Left lung (tissue), 10 donors: ENCODE data around the gene CRYBG3. TPM values are rescaled to one million over a fixed set of nuclear protein-coding genes. Genes with fewer than 3 reads are reported as not detected.
A peak's percentile ranks its signal among the peaks of the same experiment; 100 is the strongest.

ENCODE experiments used
- ATAC-seq: fragments of 200-7000 bp; cut with Tn5 transposase; one replicate; pipeline ENCODE4 v1.9.1; 2020; ENCODE audit warnings: moderate library complexity
- DNase-seq, 4 donors: peaks; one replicate each; pipeline ENCODE4 v3.0.0-alpha.2; 2013 to 2020
- H3K27ac ChIP-seq, 2 donors: fragments of 200-600 bp; sonication (generic) in 1 of 2; one replicate each; pipeline versions ENCODE4 v1.5.0 to v1.8.0; 2020 to 2021
- H3K27me3 ChIP-seq, 2 donors: fragments of 200-600 bp; sonication (generic) in 1 of 2; one replicate each; pipeline versions ENCODE4 v1.5.0 to v1.8.0; 2020 to 2021
- H3K36me3 ChIP-seq, 2 donors: fragments of 200-600 bp; sonication (generic) in 1 of 2; one replicate each; pipeline versions ENCODE4 v1.5.0 to v1.8.0; 2020 to 2021
- H3K4me1 ChIP-seq, 2 donors: fragments of 200-600 bp; one replicate each; pipeline ENCODE4 v1.8.0; 2021
- H3K4me3 ChIP-seq, 2 donors: fragments of 200-600 bp; sonication (generic) in 1 of 2; one replicate each; pipeline versions ENCODE4 v1.5.0 to v1.8.0; 2020 to 2021; ENCODE audit warnings: mild to moderate bottlenecking in 1 of 2
- H3K9me3 ChIP-seq, 2 donors: fragments of 200-600 bp; sonication (generic) in 1 of 2; one replicate each; pipeline versions ENCODE4 v1.5.0 to v1.8.0; 2020 to 2021
- intact Hi-C, 2 donors: fragments of 100-400 bp; cut with DNase I; formaldehyde crosslinking; loops; one replicate each; pipeline versions ENCODE4 v1.11.2 to v1.14.2; 2022
- polyA plus RNA-seq, 6 donors: library from polyadenylated mRNA; unstranded; fragments of 120-200 nt; gene quantifications; one replicate each; pipeline ENCODE4 v1.2.1, GENCODE V29; 2013; ENCODE audit not compliant: insufficient read length in 6 of 6
- total RNA-seq, 2 donors: library from RNA; stranded (reverse); fragmentation: NEBNext Ultra II Directional; extraction: Animal tissue kit (Norgen Biotek cat#: 25700); gene quantifications; one replicate each; pipeline ENCODE4 v1.2.1, GENCODE V29; 2021
- TF ChIP-seq, protein P1 (sequence below), 2 donors: fragments of 200-600 bp; sonication (generic) in 1 of 2; IDR thresholded peaks; one replicate each; pipeline versions ENCODE4 v1.5.0 to v1.8.0; 2021; ENCODE audit warnings: antibody characterized with exemption in 2 of 2
- donor health status: DM: no; HTN: yes; CAD: no.
- donor health status: DM: no; HTN: no; CAD: no.

The CRYBG3 gene
- total and polyA plus RNA-seq, 8 donors: 24.2 to 38.4 (median 31.6) TPM

GRCh38 chr3:97863031-97863430 lies 41.2 kb downstream of the CRYBG3 start:
- Histone ChIP-seq H3K27me3 (no peaks in the 10 kb centered on the region), H3K36me3 (no peaks in the 10 kb centered on the region), H3K27ac (no peak overlapping the region), H3K4me1 (no peaks in the 10 kb centered on the region), H3K4me3 (no peak overlapping the region), H3K9me3 (no peaks in the 10 kb centered on the region)
- ATAC-seq (no peak), DNase-seq (no peak)
- TF ChIP-seq, protein P1, sequence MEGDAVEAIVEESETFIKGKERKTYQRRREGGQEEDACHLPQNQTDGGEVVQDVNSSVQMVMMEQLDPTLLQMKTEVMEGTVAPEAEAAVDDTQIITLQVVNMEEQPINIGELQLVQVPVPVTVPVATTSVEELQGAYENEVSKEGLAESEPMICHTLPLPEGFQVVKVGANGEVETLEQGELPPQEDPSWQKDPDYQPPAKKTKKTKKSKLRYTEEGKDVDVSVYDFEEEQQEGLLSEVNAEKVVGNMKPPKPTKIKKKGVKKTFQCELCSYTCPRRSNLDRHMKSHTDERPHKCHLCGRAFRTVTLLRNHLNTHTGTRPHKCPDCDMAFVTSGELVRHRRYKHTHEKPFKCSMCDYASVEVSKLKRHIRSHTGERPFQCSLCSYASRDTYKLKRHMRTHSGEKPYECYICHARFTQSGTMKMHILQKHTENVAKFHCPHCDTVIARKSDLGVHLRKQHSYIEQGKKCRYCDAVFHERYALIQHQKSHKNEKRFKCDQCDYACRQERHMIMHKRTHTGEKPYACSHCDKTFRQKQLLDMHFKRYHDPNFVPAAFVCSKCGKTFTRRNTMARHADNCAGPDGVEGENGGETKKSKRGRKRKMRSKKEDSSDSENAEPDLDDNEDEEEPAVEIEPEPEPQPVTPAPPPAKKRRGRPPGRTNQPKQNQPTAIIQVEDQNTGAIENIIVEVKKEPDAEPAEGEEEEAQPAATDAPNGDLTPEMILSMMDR (IDR thresholded peaks at IDR 0.05): no peak
- intact Hi-C loops: no loop called here

GRCh38 chr3:97863775-97864174 lies 42.0 kb downstream of the CRYBG3 start:
- no peak overlapping the region for H3K27ac ChIP-seq
- DNase-seq (no peak), ATAC-seq (no peak)
- H3K4me3 ChIP-seq: no peak overlapping the region
- no peaks in the 10 kb centered on the region for H3K36me3 ChIP-seq
- TF ChIP-seq, protein P1 (IDR thresholded peaks at IDR 0.05): no peak
- H3K27me3 ChIP-seq: no peaks in the 10 kb centered on the region
- intact Hi-C loops: no loop called here
- no peaks in the 10 kb centered on the region for H3K4me1 ChIP-seq
- H3K9me3 ChIP-seq: no peaks in the 10 kb centered on the region

DNA sequence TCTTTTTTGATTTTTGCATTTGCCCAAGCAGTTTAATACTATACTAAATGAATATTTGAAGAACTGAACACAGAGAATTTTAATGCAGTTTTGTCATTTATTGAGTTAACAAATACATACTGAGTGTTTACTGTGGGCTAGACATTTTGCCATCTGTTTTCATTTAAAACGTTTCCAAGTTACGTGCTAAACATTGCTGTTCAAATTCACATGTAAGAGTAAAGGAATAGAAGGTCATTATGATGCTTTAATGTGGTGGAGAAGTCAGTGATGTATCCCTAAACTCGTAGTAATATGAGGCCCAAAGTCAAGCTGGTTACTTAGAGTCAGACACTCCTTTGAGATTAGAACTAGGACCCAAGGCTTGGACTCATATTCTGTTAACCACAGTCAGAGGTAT lies 49.4 kb downstream of the CRYBG3 start:
- H3K36me3 ChIP-seq: peaks cover 0 to 12% of the 10 kb centered on the region in 2 donors
- TF ChIP-seq, protein P1 (IDR thresholded peaks at IDR 0.05): no peak
- no peaks in the 10 kb centered on the region for H3K9me3 ChIP-seq
- H3K27ac ChIP-seq: peak overlapping the region in 1 of 2 donors; percentile 62
- H3K4me1 ChIP-seq: no peaks in the 10 kb centered on the region
- DNase-seq (peak in 1 of 4 donors; percentile 15), ATAC-seq (no peak)
- intact Hi-C loops: no loop called here
- H3K4me3 ChIP-seq: no peak overlapping the region
- H3K27me3 ChIP-seq: no peaks in the 10 kb centered on the region

GRCh38 chr3:97871801-97872524 lies 50.2 kb downstream of the CRYBG3 start:
- peak in 2 of 4 donors; percentile 36 to 57 for DNase-seq
- H3K9me3 ChIP-seq: no peaks in the 10 kb centered on the region
- TF ChIP-seq, protein P1 (IDR thresholded peaks at IDR 0.05): no peak
- peak overlapping the region; percentile 16 to 62 for H3K27ac ChIP-seq
- peaks cover 0 to 12% of the 10 kb centered on the region in 2 donors for H3K36me3 ChIP-seq
- no peak overlapping the region for H3K4me3 ChIP-seq
- peak; percentile 82 for ATAC-seq
- H3K4me1 ChIP-seq: no peaks in the 10 kb centered on the region
- intact Hi-C loops: no loop called here
- no peaks in the 10 kb centered on the region for H3K27me3 ChIP-seq

- DNase-seq (no peak), ATAC-seq (peak; percentile 10)
- TF ChIP-seq, protein P1 (IDR thresholded peaks at IDR 0.05): no peak
- no peaks in the 10 kb centered on the region for H3K27me3 ChIP-seq
- no peak overlapping the region for H3K4me3 ChIP-seq
- no peaks in the 10 kb centered on the region for H3K4me1 ChIP-seq
- no peaks in the 10 kb centered on the region for H3K9me3 ChIP-seq
- peak overlapping the region; percentile 16 to 29 for H3K27ac ChIP-seq
- intact Hi-C loops: no loop called here
- H3K36me3 ChIP-seq: peaks cover 0 to 12% of the 10 kb centered on the region in 2 donors
These were observed 50.8 kb downstream of the CRYBG3 start for GRCh38 chr3:97872525-97873042.
